Heart right ventricle (tissue), 16 donors: ENCODE measurements around the gene TPH2. TPM values are rescaled to one million over a fixed set of nuclear protein-coding genes. Genes with fewer than 3 reads are reported as not detected.

Experiments
- ATAC-seq, 8 donors: fragments of 200-7000 bp; cut with Tn5 transposase; one replicate each; pipeline ENCODE4 v1.9.1; 2020; ENCODE audit warnings: mild to moderate bottlenecking in 8 of 8, moderate library complexity in 8 of 8, moderate number of reproducible peaks in 1 of 8
- DNase-seq, 2 donors: peaks; one replicate each; pipeline ENCODE4 v3.0.0-alpha.2; 2020
- H3K27ac ChIP-seq, 10 donors: fragments of 200-600 bp; sonication (generic) in 2 of 10; one replicate each; pipeline versions ENCODE4 v1.5.0 to v1.8.0; 2020 to 2022; ENCODE audit warnings: mild to moderate bottlenecking in 3 of 10
- H3K27me3 ChIP-seq, 7 donors: fragments of 200-600 bp; one replicate each; pipeline ENCODE4 v1.8.0; 2021 to 2022; ENCODE audit warnings: mild to moderate bottlenecking in 2 of 7
- H3K36me3 ChIP-seq, 9 donors: fragments of 200-600 bp; sonication (generic) in 1 of 9; one replicate each; pipeline versions ENCODE4 v1.5.0 to v1.8.0; 2020 to 2022; ENCODE audit warnings: mild to moderate bottlenecking in 2 of 9
- H3K4me1 ChIP-seq, 9 donors: fragments of 200-600 bp; sonication (generic) in 1 of 9; one replicate each; pipeline versions ENCODE4 v1.5.0 to v1.8.0; 2020 to 2022; ENCODE audit warnings: mild to moderate bottlenecking in 4 of 9
- H3K4me3 ChIP-seq, 10 donors: fragments of 200-600 bp; sonication (generic) in 2 of 10; one replicate each; pipeline versions ENCODE4 v1.5.0 to v1.8.0; 2020 to 2022; ENCODE audit warnings: mild to moderate bottlenecking in 7 of 10, moderate library complexity in 2 of 10
- H3K9me3 ChIP-seq, 11 donors: fragments of 200-600 bp in 10 of 11; sonication (generic) in 2 of 11; one replicate each; pipeline versions ENCODE4 v1.5.0 to v1.8.0; 2013 to 2022; ENCODE audit warnings: mild to moderate bottlenecking in 2 of 11, control low read depth in 1 of 11, moderate library complexity in 1 of 11
- CTCF ChIP-seq, 9 donors: fragments of 200-600 bp; sonication (generic) in 2 of 9; IDR thresholded peaks; one replicate each; pipeline versions ENCODE4 v1.5.0 to v1.8.0; 2021 to 2022; ENCODE audit warnings: antibody characterized with exemption in 9 of 9, mild to moderate bottlenecking in 5 of 9, moderate library complexity in 1 of 9
- WGBS, 2 donors: extraction: QIAGEN DNeasy Blood & Tissue Kit; methylation state at CpG; one replicate each; pipeline ENCODE4 v1.1.7; 2013; ENCODE audit warnings: inconsistent platforms in 1 of 2; 5-methylcytosine and 5-hydroxymethylcytosine counted together
- intact Hi-C, 10 donors: fragments of 100-400 bp; cut with DNase I; formaldehyde crosslinking; loops; one replicate each; pipeline versions ENCODE4 v1.11.1 to v1.14.2; 2022
- polyA plus RNA-seq, 2 donors: library from polyadenylated mRNA; stranded (reverse); fragments of 200-250 nt; gene quantifications; one replicate each; pipeline ENCODE4 v1.2.3, GENCODE V29; 2013
- total RNA-seq, 10 donors: library from RNA; stranded (reverse); fragmentation: NEBNext Ultra II Directional in 3 of 10; extraction: Animal tissue kit (Norgen Biotek cat#: 25700) in 3 of 10; gene quantifications; one replicate each; pipeline versions ENCODE4 v1.2.1 to v1.2.4, GENCODE V29; 2021 to 2023
- donor health status: Arrhythmogenic right ventricular cardiomyopathy.
- donor health status: ischemic (EF 13 %, LVEDD 7.1; RV severe dilation, severe dysfunction).
- donor health status: healthy with polysubstance abuse.
- donor health status: DM: no; HTN: yes; CAD: no.
- donor health status: DM: no; HTN: no; CAD: no.
- donor health status: ischemic (EF 25% LVEDD 6.9; RV normal size, moderate dysfunction).
- donor health status: ischemic (EF 25% LVEDD 5.7; RV mildly dilated, moderate dysfunction).
- donor health status: healthy.
- donor health status: DM: yes; HTN: yes; CAD: no.
- donor health status: Ischemic cardiomyopathy.
- donor health status: ischemic (EF 35%, LVEDD 5.7; RV mildly dilated, moderate dysfunction).
- donor health status: nonischemic (EF 11% LVEDD 7.7; RV severe dilation, severe dysfunction).
- donor health status: DM: yes; HTN: yes; CAD: no.
- donor health status: PGD.
- donor health status: ischemic (EF 29% LVEDD 5.4; RV normal size, mild dysfunction).
- donor health status: nonischemic (EF 23%, LVEDD 6.1; RV moderate dilation, normal function).

The TPH2 gene
- total and polyA plus RNA-seq, 12 donors: not detected

GRCh38 chr12:71900091-71900490, 38.6 kb upstream of the TPH2 start:
- Histone ChIP-seq H3K9me3 (no peaks in the 10 kb centered on the region), H3K27me3 (no peaks in the 10 kb centered on the region), H3K4me1 (peaks cover 0 to 8% (median 0%) of the 10 kb centered on the region in 9 donors), H3K36me3 (peaks cover 0 to 87% (median 21%) of the 10 kb centered on the region in 9 donors), H3K27ac (no peak overlapping the region), H3K4me3 (no peak overlapping the region)
- 95 to 99% methylated on average over 2 of the region's 2 CpGs for WGBS, 2 donors
- intact Hi-C loops: loop anchor here in 1 of 10 donors (10.0 kb wide), 1 partner anchor 115 kb away; no protein-coding TSS in a partner anchor
- peak in 4 of 9 donors; percentile 15 to 40 (median 18) for TF ChIP-seq CTCF (IDR thresholded peaks at IDR 0.05)
- ATAC-seq (no peak), DNase-seq (no peak)

GRCh38 chr12:71904629-71905028, 34.0 kb upstream of the TPH2 start:
- WGBS, 2 donors: 10 to 20% methylated on average over 1 of the region's 1 CpG
- H3K4me1 ChIP-seq: peaks cover 0 to 11% (median 0%) of the 10 kb centered on the region in 9 donors
- H3K4me3 ChIP-seq: no peak overlapping the region
- no peak for TF ChIP-seq CTCF (IDR thresholded peaks at IDR 0.05)
- ATAC-seq: peak in 4 of 8 donors; percentile 39 to 64 (median 52)
- intact Hi-C loops: loop anchor here in 1 of 10 donors (10.0 kb wide), 1 partner anchor 120 kb away; no protein-coding TSS in a partner anchor
- peaks cover 0 to 85% (median 28%) of the 10 kb centered on the region in 9 donors for H3K36me3 ChIP-seq
- peak overlapping the region in 8 of 10 donors; percentile 1 to 59 (median 32) for H3K27ac ChIP-seq
- no peaks in the 10 kb centered on the region for H3K9me3 ChIP-seq
- no peaks in the 10 kb centered on the region for H3K27me3 ChIP-seq
- DNase-seq: no peak

- 59 to 63% methylated on average over 4 of the region's 4 CpGs for WGBS, 2 donors
- intact Hi-C loops: loop anchor here in 1 of 10 donors (10.0 kb wide), 1 partner anchor 151 kb away; no protein-coding TSS in a partner anchor
- H3K4me3 ChIP-seq: no peak overlapping the region
- no peak for TF ChIP-seq CTCF (IDR thresholded peaks at IDR 0.05)
- H3K9me3 ChIP-seq: no peaks in the 10 kb centered on the region
- DNase-seq (no peak), ATAC-seq (no peak)
- no peaks in the 10 kb centered on the region for H3K36me3 ChIP-seq
- no peaks in the 10 kb centered on the region for H3K4me1 ChIP-seq
- no peak overlapping the region for H3K27ac ChIP-seq
- H3K27me3 ChIP-seq: peaks cover 0 to 41% (median 16%) of the 10 kb centered on the region in 7 donors
Observed at GRCh38 chr12:71935594-71935993, 3.1 kb upstream of the TPH2 start.

DNA sequence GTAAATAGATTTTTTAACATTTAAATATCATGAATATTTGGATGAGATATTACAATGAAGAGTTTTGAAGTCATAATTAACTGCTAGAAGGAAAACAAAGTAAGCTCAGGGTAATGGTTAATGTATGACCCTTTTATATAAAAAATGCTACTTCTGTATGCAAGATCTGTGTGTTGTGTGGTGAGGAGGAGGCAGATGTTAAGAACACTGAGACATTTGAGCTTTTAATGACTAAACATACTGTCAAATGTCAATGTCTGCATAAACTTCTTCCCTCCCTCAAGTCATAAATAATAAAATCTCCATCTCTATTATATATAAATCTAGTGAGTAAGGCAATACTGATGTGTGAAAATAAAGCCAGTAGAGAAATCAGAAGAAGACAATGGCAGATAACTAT, 1.4 kb downstream of the TPH2 start:
- Histone ChIP-seq H3K9me3 (no peaks in the 10 kb centered on the region), H3K27me3 (peaks cover 0 to 81% (median 45%) of the 10 kb centered on the region in 7 donors), H3K36me3 (no peaks in the 10 kb centered on the region), H3K27ac (no peak overlapping the region), H3K4me3 (no peak overlapping the region), H3K4me1 (no peaks in the 10 kb centered on the region)
- DNase-seq: no peak
- intact Hi-C loops: no loop called here
- no peak for TF ChIP-seq CTCF (IDR thresholded peaks at IDR 0.05)
- ATAC-seq: no peak
